IMR-90 (cell line): Measurements from ENCODE around the gene WASL. TPM values are rescaled to one million over a fixed set of nuclear protein-coding genes. Genes with fewer than 3 reads are reported as not detected.
"Not testable (repeated sequence)": the region's sequence is repeated elsewhere in the genome, so short reads cannot be mapped to it uniquely, and the experiment has no call there.

Source experiments
- ATAC-seq: fragments of 200-7000 bp; cut with Tn5 transposase; 2 replicates; pipeline ENCODE4 v1.9.1; 2020; ENCODE audit warnings: low read depth, mild to moderate bottlenecking, moderate library complexity
- BruUV-seq: library from RNA; stranded (reverse); fragments of 400-500 nt; replicated peaks from 2 replicates; lab custom pipeline; 2021; lab: Mats Ljungman, UMichigan
- CTCF ChIA-PET: fragments of 300-600 bp; formaldehyde crosslinking; extraction: SDS; loops from one replicate; lab custom pipeline; 2021; ENCODE audit warnings: antibody characterized with exemption; lab: Yijun Ruan, JAX
- POLR2A ChIA-PET: fragments of 300-600 bp; sonication (Branson Sonifier 250); formaldehyde crosslinking; loops from one replicate; lab custom pipeline; 2022; ENCODE audit warnings: antibody characterized with exemption; ENCODE audit not compliant: unreplicated experiment; lab: Charles Lee
- DNase-seq: peaks from one replicate; pipeline ENCODE4 v3.0.0; 2013
- H2AFZ ChIP-seq: replicated peaks from 2 replicates; pipeline ENCODE3; 2013; ENCODE audit warnings: low read length, mild to moderate bottlenecking; ENCODE audit not compliant: poor library complexity
- H2AK5ac ChIP-seq: 2 replicates; pipeline ENCODE4 v1.6.1; 2013; ENCODE audit warnings: low read depth, low read length, inconsistent platforms
- H2AK9ac ChIP-seq: replicated peaks from 2 replicates; pipeline ENCODE3; 2013; ENCODE audit warnings: mild to moderate bottlenecking, low read depth, low read length, moderate library complexity; ENCODE audit not compliant: poor library complexity
- H2BK120ac ChIP-seq: 2 replicates; pipeline ENCODE4 v1.6.1; 2013; ENCODE audit warnings: low read depth, low read length, inconsistent platforms
- H2BK15ac ChIP-seq: 3 replicates; pipeline ENCODE4 v1.6.1; 2013; ENCODE audit warnings: low read depth, low read length, inconsistent platforms
- H2BK20ac ChIP-seq: 2 replicates; pipeline ENCODE4 v1.6.1; 2013; ENCODE audit warnings: low read depth, mild to moderate bottlenecking, inconsistent platforms, low read length, moderate library complexity
- H2BK5ac ChIP-seq: 2 replicates; pipeline ENCODE4 v1.6.1; 2013; ENCODE audit warnings: mild to moderate bottlenecking, low read depth, low read length, inconsistent platforms; ENCODE audit not compliant: poor library complexity, severe bottlenecking
- H3K14ac ChIP-seq: replicated peaks from 2 replicates; pipeline ENCODE4 v1.6.1; 2013; ENCODE audit warnings: low read depth, low read length, inconsistent platforms
- H3K18ac ChIP-seq: 2 replicates; pipeline ENCODE4 v1.6.1; 2013; ENCODE audit warnings: low read depth, low read length, control low read depth
- H3K23ac ChIP-seq: 2 replicates; pipeline ENCODE4 v1.6.1; 2013; ENCODE audit warnings: low read depth, low read length, inconsistent platforms
- H3K27ac ChIP-seq: 2 replicates; pipeline ENCODE4 v1.5.1; 2013; ENCODE audit warnings: mild to moderate bottlenecking, control low read depth, low read length; ENCODE audit not compliant: insufficient read depth
- H3K27me3 ChIP-seq: 2 replicates; pipeline ENCODE4 v1.6.1; 2013; ENCODE audit warnings: low read length; ENCODE audit not compliant: control insufficient read depth, insufficient read depth
- H3K36me3 ChIP-seq: 2 replicates; pipeline ENCODE4 v1.6.1; 2013; ENCODE audit warnings: low read length, mixed read lengths; ENCODE audit not compliant: control insufficient read depth, insufficient read depth
- H3K4ac ChIP-seq: 2 replicates; pipeline ENCODE4 v1.6.1; 2013; ENCODE audit warnings: low read depth, low read length, inconsistent platforms
- H3K4me1 ChIP-seq: 2 replicates; pipeline ENCODE4 v1.6.1; 2013; ENCODE audit warnings: low read length, mixed read lengths; ENCODE audit not compliant: control insufficient read depth, insufficient read depth
- H3K4me2 ChIP-seq: 2 replicates; pipeline ENCODE4 v1.6.1; 2013; ENCODE audit warnings: low read depth, mild to moderate bottlenecking, control low read depth, low read length, moderate library complexity
- H3K4me3 ChIP-seq: 2 replicates; pipeline ENCODE4 v1.5.1; 2013; ENCODE audit warnings: low read depth, mild to moderate bottlenecking, control low read depth, low read length, moderate library complexity; ENCODE audit not compliant: insufficient read depth
- H3K56ac ChIP-seq: 2 replicates; pipeline ENCODE4 v1.6.1; 2013; ENCODE audit warnings: low read length, inconsistent platforms; ENCODE audit not compliant: insufficient read depth; ENCODE audit errors: extremely low read depth
- H3K79me1 ChIP-seq, 2 experiments: 2 replicates each; pipeline ENCODE4 v1.6.1; 2013; ENCODE audit warnings: low read length in 2 of 2, inconsistent platforms in 1 of 2, low read depth in 1 of 2
- H3K9ac ChIP-seq: 2 replicates; pipeline ENCODE4 v1.6.1; 2013; ENCODE audit warnings: low read depth, low read length, control low read depth
- H3K9me1 ChIP-seq: 2 replicates; pipeline ENCODE4 v1.6.1; 2013; ENCODE audit warnings: low read length, inconsistent platforms; ENCODE audit not compliant: insufficient read depth
- H3K9me3 ChIP-seq: 2 replicates; pipeline ENCODE4 v1.6.1; 2013; ENCODE audit warnings: low read length; ENCODE audit not compliant: control insufficient read depth, insufficient read depth
- H4K20me1 ChIP-seq: 2 replicates; pipeline ENCODE4 v1.6.1; 2013; ENCODE audit warnings: low read length, inconsistent platforms; ENCODE audit not compliant: insufficient read depth
- H4K5ac ChIP-seq: 2 replicates; pipeline ENCODE4 v1.6.1; 2013; ENCODE audit warnings: mild to moderate bottlenecking, low read depth, low read length, control low read depth
- H4K8ac ChIP-seq, 2 experiments: 2 replicates each; pipeline ENCODE4 v1.6.1; 2013; ENCODE audit warnings: low read depth in 2 of 2, low read length in 2 of 2, control low read depth in 1 of 2, inconsistent platforms in 1 of 2
- H4K91ac ChIP-seq: 2 replicates; pipeline ENCODE4 v1.6.1; 2013; ENCODE audit warnings: low read depth, low read length, inconsistent platforms; ENCODE audit not compliant: insufficient read depth
- WGBS, 2 experiments: methylation state at CpG; one replicate each; pipeline versions ENCODE4 v1.1.5 to v1.1.7; 2013; ENCODE audit warnings: missing lambda C conversion rate in 2 of 2; ENCODE audit not compliant: insufficient read length in 1 of 2; ENCODE audit errors: extremely low coverage in 2 of 2; 5-methylcytosine and 5-hydroxymethylcytosine counted together
- dilution Hi-C: fragments of 300-500 bp; cut with HindIII; formaldehyde crosslinking; loops from one replicate; pipeline ENCODE4 v1.14.3; 2018; ENCODE audit warnings: low sequenced_read_pairs; ENCODE audit not compliant: unreplicated experiment
- in situ Hi-C: fragments of 300-500 bp; cut with MboI; formaldehyde crosslinking; loops from 3 replicates; pipeline ENCODE4 v1.14.3; 2019; ENCODE audit warnings: low sequenced_read_pairs, inconsistent platforms, mixed read lengths
- intact Hi-C: fragments of 100-400 bp; cut with micrococcal nuclease; formaldehyde crosslinking; loops from 2 replicates; pipeline ENCODE4 v1.10.0; 2022
- polyA plus RNA-seq, 3 experiments: library from polyadenylated mRNA; depleted of rRNA; stranded (reverse); fragments of >200 nt; gene quantifications; 2 replicates each; pipeline ENCODE4 v1.2.3, GENCODE V29; 2012; ENCODE audit warnings: low replicate concordance in 1 of 3
- total RNA-seq: library from RNA; depleted of rRNA; stranded (reverse); fragments of >200 nt; gene quantifications from 2 replicates; pipeline ENCODE4 v1.2.3, GENCODE V29; 2012

WASL gene
- total and polyA plus RNA-seq, 2 of the 4 experiments (the other 2 are of a cell fraction): 2.3 to 7.9 TPM

GRCh38 chr7:123795116-123795515 is 46.3 kb upstream of the WASL start:
- H3K4me1 ChIP-seq, in situ Hi-C loops, H3K36me3 ChIP-seq, H3K79me1 ChIP-seq, DNase-seq, H3K9me3 ChIP-seq, H3K4ac ChIP-seq, H2AK5ac ChIP-seq, H3K27me3 ChIP-seq, dilution Hi-C loops, H3K4me3 ChIP-seq, H3K9me1 ChIP-seq, H2BK15ac ChIP-seq, H2BK20ac ChIP-seq, POLR2A ChIA-PET, H3K56ac ChIP-seq, H2AFZ ChIP-seq, H3K14ac ChIP-seq, H3K27ac ChIP-seq, ATAC-seq, H4K20me1 ChIP-seq, H2BK120ac ChIP-seq, H4K8ac ChIP-seq, H2AK9ac ChIP-seq, H2BK5ac ChIP-seq, H3K9ac ChIP-seq, H3K18ac ChIP-seq, H4K5ac ChIP-seq, BruUV-seq, H4K91ac ChIP-seq, CTCF ChIA-PET, H3K4me2 ChIP-seq, H3K23ac ChIP-seq: not testable (repeated sequence)
- intact Hi-C loops: loop anchor here (5.0 to 10.0 kb wide), 4 partner anchors 43 to 1060 kb away; no protein-coding TSS in a partner anchor
- no CpG with 5 or more reads among the region's 1 CpG for WGBS, 2 experiments
